ENCODE data around the gene TRAF7.

DNA sequence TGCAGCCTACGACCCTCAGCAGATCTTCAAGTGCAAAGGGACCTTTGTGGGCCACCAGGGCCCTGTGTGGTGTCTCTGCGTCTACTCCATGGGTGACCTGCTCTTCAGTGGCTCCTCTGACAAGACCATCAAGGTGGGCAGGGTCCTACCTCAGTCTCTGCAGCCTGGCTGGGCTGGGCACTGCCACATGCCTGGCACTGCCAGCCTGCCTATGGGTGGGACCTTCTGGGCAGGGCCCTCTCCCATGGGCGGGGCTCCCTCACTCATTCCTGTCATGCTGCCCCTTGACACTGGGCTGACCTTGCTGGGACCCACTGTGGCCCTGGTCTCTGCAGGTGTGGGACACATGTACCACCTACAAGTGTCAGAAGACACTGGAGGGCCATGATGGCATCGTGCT, 18.3 kb downstream of the TRAF7 start:
- TF ChIP-seq, protein P1, sequence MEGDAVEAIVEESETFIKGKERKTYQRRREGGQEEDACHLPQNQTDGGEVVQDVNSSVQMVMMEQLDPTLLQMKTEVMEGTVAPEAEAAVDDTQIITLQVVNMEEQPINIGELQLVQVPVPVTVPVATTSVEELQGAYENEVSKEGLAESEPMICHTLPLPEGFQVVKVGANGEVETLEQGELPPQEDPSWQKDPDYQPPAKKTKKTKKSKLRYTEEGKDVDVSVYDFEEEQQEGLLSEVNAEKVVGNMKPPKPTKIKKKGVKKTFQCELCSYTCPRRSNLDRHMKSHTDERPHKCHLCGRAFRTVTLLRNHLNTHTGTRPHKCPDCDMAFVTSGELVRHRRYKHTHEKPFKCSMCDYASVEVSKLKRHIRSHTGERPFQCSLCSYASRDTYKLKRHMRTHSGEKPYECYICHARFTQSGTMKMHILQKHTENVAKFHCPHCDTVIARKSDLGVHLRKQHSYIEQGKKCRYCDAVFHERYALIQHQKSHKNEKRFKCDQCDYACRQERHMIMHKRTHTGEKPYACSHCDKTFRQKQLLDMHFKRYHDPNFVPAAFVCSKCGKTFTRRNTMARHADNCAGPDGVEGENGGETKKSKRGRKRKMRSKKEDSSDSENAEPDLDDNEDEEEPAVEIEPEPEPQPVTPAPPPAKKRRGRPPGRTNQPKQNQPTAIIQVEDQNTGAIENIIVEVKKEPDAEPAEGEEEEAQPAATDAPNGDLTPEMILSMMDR (IDR thresholded peaks at IDR 0.05; ENCODE audit: low read depth, low read length, poor library complexity, severe bottlenecking): no peak
- no peak for TF ChIP-seq EZH2phosphoT487 (IDR thresholded peaks at IDR 0.05; ENCODE audit: borderline replicate concordance, low read length)
